GM18870 (cell line): ENCODE data around the gene SAPCD2.

Experiments used
- ATAC-seq: cut with Tn5 transposase; IDR thresholded peaks from one replicate; pipeline ENCODE4 v1.9.1; 2021; ENCODE audit warnings: moderate library complexity; ENCODE audit not compliant: unreplicated experiment

SAPCD2 gene

DNA sequence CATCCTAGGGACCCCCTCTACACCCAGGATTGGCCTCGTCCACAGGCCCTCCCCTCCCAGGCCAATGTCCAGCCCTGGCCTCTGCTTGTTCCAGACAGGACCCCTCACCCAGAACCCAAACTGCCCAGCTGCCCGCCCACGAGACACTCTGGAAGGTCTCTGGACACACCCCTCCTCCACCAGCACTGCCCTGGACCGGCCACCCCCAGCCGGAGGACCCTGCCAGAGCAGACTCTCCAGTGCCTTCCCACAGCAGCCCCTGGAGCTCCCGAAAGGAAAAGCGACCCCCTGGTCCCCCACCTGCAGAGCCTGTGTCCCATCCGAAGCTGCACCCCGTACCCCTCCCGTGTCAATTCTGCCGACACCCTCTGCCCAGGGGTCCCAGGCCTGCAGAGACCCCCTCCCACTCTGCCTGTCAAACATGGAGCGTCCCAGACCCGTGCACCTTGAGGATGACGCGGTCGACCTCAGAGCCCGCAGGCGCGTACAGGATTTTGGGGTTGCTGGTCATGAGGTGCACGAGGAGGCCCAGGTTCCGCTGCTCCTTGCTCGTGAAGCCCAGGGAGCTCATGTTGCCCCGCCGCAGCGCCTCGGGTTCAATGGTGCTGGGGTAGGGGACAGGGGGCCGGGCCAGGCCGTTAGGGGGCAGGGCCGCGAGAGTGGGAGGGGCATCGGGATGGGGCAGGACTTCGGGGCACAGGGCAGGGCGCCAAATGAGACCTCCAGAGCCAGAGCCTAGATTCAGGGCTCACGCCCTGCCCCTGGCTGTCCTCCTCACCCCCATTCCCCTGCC is 50.3 kb downstream of the SAPCD2 start:
- no peak for ATAC-seq

- ATAC-seq, result no peak
Measured at GRCh38 chr9:137018761-137019559, 51.4 kb downstream of the SAPCD2 start.

- ATAC-seq, result no peak
Measured at GRCh38 chr9:137017791-137018497, 52.4 kb downstream of the SAPCD2 start.

DNA sequence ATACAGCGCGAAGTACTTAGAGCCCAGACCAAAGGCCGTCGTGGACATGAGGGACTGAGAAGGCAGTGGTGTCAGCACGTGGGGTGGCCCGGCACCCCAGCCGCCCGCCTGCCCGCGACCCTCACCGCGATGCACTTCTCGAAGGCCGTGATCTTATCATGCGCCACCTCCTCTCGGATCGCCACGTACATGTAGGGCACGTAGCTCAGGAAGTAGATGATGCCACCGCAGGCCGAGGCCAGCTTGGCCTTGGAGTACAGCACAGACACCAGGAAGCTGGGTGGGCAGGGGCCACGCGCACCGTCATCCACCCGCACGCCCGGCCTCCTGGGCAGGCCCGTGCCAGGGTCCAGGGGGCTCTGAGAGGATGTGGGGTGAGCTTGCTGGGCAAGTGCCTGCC is 53.3 kb downstream of the SAPCD2 start:
- ATAC-seq, result no peak

DNA sequence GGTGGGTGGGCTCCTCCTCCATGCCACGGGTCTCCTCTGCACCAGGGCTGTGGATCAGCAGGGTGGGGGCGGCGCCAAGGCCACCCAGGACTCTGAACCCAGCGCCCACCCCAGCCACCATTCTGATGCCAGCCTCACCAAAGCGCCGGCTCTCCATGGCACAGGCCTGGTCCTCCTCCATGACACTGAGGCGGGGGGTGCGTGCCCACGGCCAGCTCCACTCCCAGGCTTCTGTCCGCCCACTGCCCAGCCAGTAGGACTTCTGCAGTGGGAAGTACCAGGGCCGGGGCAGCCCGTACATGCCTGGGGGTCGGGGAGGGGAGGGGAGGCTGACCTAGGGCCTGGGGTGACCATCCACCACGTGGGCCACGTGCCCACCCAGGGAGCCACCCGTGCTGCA is 53.9 kb downstream of the SAPCD2 start:
- ATAC-seq, result no peak

- ATAC-seq, result no peak
Measured at GRCh38 chr9:137015976-137016375, 54.4 kb downstream of the SAPCD2 start.

DNA sequence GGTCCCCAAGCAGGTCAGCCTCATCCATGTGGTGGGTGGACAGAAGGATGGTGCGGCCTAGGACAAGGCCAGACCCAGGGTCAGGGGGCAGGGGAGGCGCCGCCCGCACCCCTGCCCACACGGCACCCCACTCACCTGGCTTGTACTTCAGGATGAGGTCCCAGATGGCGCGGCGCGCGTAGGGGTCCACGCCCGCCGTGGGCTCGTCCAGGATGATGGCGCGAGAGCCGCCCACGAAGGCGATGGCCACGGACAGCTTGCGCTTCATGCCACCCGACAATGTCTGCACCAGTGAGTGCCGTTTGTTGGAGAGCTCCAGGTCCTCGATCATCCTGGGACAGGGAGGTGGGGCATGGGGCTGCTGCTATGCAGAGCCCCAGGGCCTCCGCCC is 54.8 kb downstream of the SAPCD2 start:
- ATAC-seq, result no peak

GRCh38 chr9:137014776-137015539 is 55.4 kb downstream of the SAPCD2 start:
- ATAC-seq, result no peak

DNA sequence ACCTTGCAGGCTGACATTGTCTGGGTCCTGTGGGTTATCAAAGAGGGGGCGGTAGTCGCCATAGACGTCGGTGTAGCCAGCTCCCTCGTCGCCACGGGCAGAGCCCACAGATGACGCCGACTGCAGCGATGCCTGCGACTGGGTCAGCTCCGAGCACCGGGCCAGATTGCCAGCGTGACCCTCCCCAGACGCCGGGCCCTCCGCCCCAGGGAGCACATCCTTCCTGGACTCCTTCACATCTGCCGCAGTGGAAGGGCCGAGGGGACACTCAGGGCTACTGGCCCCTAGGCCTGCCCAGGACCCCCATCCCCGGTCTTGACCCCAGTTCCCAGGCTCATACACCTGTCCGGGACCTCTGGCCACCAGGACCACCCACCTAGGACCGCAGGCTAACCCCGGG is 56.2 kb downstream of the SAPCD2 start:
- no peak for ATAC-seq

DNA sequence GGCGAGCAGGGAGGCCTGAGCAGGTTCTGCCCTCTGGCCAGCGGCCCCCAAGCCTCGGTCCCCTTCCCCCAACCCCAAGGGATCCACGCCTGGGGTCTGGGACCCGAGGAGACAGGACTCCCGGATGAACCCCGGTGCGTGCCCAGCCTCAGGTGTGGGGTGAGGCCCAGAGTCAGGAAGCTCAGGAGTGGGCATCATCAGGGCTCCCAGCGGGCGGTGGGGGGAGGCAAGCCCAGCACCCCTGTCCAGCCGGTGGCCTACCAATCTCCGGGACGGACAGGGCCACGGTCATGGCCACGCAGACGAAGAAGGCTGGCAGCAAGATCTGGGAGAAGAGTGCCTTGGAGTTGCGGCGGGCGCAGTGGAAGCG is 56.8 kb downstream of the SAPCD2 start:
- ATAC-seq, result no peak

DNA sequence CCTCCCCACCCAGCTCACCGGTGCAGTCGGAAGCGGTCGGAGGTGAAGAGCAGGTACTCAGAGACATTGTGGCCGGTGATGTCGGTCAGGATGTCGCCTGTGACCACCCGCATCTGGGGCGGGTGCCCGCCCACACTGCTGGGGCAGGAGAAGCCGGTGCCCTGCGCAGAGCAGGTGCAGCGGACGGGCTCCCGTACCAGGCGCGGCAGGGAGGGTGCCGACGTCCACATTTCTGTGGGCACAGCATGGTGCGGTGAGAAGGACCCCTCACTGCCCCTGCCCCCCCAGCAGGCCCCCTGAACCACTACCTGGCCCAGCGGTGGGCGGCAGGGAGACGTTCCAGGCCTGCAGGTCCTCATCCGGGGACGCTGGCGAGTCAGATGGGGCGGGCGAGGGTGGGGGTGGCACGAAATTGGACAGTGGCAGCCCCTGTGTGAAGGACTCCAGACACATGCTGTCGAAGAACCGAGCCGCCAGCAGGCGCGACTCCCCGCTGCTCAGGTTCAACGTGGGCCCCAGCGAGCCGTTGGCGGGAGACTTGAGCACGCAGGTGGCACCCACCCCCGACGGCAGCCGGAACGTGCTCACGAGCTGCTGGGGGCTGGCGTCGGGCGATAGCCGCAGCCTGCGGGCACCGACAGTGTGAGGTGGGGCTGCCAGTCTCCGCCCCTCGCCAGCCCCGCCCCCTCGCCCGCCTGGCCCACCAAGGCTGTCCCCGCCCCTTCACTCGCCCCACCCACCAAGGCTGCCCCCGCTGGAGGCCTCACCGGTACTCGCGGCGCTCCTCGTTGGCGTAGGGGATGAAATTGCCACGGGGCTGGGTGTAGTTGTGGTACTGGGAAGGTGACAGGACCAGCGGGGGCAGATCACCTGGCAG is 57.4 kb downstream of the SAPCD2 start:
- ATAC-seq, result no peak
